ENCODE measurements around the gene MTNR1B. TPM values are rescaled to one million over a fixed set of nuclear protein-coding genes. Genes with fewer than 3 reads are reported as not detected.

The MTNR1B gene
- total RNA-seq, 1 experiment from 2014 or later: not detected

DNA sequence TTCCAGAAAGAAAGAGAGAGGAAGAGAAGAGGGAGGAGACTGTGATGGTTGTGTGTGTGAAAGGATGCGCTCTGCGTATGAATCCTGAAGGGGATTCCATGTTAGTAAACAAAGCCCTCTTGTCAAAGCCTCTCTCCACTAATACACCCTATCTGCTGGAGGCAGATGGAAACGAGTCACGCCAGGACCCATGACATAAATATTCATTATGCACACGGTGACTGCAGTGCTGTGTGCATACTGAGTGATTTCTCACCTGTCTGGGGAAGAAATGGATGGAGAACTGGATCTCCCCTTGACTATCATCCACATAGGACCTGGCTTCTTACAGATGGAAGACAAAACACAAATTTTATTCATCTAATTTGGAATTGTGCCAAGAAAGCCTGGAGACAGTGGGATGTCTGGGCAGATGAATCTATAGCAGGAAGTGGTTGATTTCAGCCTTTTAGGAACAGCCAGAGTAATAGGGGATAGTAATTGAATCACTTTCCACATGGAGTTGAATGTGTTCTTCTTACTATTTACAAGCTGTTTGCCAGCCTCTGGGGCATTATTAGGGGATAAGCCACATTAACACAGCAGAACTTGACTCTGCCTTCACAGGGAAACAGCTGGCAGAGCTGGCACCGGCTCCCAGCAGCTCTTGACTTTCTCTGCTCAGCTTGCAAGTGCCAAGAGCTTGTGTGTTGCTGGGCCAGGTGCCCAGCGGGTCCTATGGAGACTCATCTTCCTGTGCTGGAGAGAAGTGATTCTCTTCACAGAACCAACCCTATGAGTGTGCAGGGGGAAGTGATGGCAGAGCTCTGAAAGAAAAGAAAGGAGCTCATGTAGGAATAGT lies 9.0 kb downstream of the MTNR1B start:
- no peak for DNase-seq (ENCODE audit: low read depth, low spot score)
- no peaks in the 10 kb centered on the region for H3K79me2 ChIP-seq (ENCODE audit: insufficient read depth, low read length)
- H3K4me3 ChIP-seq (replicated peaks in 1 of 2; ENCODE audit: low read depth in 1 of 2, low read length in 2 of 2): no peak overlapping the region
- ATAC-seq: no peak
- no peaks in the 10 kb centered on the region for H3K9me2 ChIP-seq (ENCODE audit: insufficient read depth)
- H3K27me3 ChIP-seq (ENCODE audit: insufficient read depth, low read length): no peaks in the 10 kb centered on the region
- ChIA-PET CTCF (no interaction called here), POLR2A (no interaction called here), RAD21 (ENCODE audit: low non-redundant PET in 1 of 2, low total read pairs in 2 of 2, uncharacterized antibody in 2 of 2, unreplicated experiment in 2 of 2) (no interaction called here)
- no peaks in the 10 kb centered on the region for H4K20me1 ChIP-seq (ENCODE audit: insufficient read depth)
- no peaks in the 10 kb centered on the region for H3K4me1 ChIP-seq (ENCODE audit: control insufficient read depth in 1 of 2, insufficient read depth in 2 of 2, low read length in 2 of 2)
- no peak overlapping the region for H2AFZ ChIP-seq (ENCODE audit: low read depth, low read length, poor library complexity, severe bottlenecking)
- no peaks in the 10 kb centered on the region for H3K9me3 ChIP-seq (ENCODE audit: control insufficient read depth in 1 of 2, insufficient read depth in 1 of 2, low read depth in 1 of 2, low read length in 2 of 2)
- no peaks in the 10 kb centered on the region for H3K36me3 ChIP-seq (ENCODE audit: control insufficient read depth in 1 of 2, insufficient read depth in 2 of 2, low read length in 2 of 2)
- no peak overlapping the region for H3K4me2 ChIP-seq (ENCODE audit: low read length)
- H3K27ac ChIP-seq (ENCODE audit: low read depth, low read length): no peak overlapping the region
- TF ChIP-seq, protein P1, sequence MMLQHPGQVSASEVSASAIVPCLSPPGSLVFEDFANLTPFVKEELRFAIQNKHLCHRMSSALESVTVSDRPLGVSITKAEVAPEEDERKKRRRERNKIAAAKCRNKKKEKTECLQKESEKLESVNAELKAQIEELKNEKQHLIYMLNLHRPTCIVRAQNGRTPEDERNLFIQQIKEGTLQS (IDR thresholded peaks at IDR 0.05): no peak
- TF ChIP-seq, protein P2, sequence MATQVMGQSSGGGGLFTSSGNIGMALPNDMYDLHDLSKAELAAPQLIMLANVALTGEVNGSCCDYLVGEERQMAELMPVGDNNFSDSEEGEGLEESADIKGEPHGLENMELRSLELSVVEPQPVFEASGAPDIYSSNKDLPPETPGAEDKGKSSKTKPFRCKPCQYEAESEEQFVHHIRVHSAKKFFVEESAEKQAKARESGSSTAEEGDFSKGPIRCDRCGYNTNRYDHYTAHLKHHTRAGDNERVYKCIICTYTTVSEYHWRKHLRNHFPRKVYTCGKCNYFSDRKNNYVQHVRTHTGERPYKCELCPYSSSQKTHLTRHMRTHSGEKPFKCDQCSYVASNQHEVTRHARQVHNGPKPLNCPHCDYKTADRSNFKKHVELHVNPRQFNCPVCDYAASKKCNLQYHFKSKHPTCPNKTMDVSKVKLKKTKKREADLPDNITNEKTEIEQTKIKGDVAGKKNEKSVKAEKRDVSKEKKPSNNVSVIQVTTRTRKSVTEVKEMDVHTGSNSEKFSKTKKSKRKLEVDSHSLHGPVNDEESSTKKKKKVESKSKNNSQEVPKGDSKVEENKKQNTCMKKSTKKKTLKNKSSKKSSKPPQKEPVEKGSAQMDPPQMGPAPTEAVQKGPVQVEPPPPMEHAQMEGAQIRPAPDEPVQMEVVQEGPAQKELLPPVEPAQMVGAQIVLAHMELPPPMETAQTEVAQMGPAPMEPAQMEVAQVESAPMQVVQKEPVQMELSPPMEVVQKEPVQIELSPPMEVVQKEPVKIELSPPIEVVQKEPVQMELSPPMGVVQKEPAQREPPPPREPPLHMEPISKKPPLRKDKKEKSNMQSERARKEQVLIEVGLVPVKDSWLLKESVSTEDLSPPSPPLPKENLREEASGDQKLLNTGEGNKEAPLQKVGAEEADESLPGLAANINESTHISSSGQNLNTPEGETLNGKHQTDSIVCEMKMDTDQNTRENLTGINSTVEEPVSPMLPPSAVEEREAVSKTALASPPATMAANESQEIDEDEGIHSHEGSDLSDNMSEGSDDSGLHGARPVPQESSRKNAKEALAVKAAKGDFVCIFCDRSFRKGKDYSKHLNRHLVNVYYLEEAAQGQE (IDR thresholded peaks at IDR 0.05; ENCODE audit: low read depth): no peak
- TF ChIP-seq ZFX (IDR thresholded peaks at IDR 0.05) (no peak), SP1 (IDR thresholded peaks at IDR 0.05; ENCODE audit: low read depth) (no peak), YY1 (IDR thresholded peaks at IDR 0.05; ENCODE audit: extremely low read depth, insufficient replicate concordance, low read depth, low read length) (no peak), SRF (IDR thresholded peaks at IDR 0.05; ENCODE audit: low read depth) (no peak), RAD21 (IDR thresholded peaks at IDR 0.05; ENCODE audit: low read depth) (no peak), SIN3A (IDR thresholded peaks at IDR 0.05; ENCODE audit: low read depth) (no peak), ELF1 (IDR thresholded peaks at IDR 0.05; ENCODE audit: borderline replicate concordance, low read depth) (no peak), EZH2 (IDR thresholded peaks at IDR 0.05) (no peak), EZH2phosphoT487 (IDR thresholded peaks at IDR 0.05; ENCODE audit: borderline replicate concordance) (no peak), CBX3 (IDR thresholded peaks at IDR 0.05; ENCODE audit: low read depth) (no peak)
- TF ChIP-seq, protein P3, sequence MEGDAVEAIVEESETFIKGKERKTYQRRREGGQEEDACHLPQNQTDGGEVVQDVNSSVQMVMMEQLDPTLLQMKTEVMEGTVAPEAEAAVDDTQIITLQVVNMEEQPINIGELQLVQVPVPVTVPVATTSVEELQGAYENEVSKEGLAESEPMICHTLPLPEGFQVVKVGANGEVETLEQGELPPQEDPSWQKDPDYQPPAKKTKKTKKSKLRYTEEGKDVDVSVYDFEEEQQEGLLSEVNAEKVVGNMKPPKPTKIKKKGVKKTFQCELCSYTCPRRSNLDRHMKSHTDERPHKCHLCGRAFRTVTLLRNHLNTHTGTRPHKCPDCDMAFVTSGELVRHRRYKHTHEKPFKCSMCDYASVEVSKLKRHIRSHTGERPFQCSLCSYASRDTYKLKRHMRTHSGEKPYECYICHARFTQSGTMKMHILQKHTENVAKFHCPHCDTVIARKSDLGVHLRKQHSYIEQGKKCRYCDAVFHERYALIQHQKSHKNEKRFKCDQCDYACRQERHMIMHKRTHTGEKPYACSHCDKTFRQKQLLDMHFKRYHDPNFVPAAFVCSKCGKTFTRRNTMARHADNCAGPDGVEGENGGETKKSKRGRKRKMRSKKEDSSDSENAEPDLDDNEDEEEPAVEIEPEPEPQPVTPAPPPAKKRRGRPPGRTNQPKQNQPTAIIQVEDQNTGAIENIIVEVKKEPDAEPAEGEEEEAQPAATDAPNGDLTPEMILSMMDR (IDR thresholded peaks at IDR 0.05 in 2 of 3, conservative IDR thresholded peaks at IDR 0.05 in 1 of 3; ENCODE audit: borderline replicate concordance in 1 of 3, insufficient read depth in 1 of 3, low read depth in 2 of 3, low read length in 2 of 3): no peak
- TF ChIP-seq, protein P4, sequence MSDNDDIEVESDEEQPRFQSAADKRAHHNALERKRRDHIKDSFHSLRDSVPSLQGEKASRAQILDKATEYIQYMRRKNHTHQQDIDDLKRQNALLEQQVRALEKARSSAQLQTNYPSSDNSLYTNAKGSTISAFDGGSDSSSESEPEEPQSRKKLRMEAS (IDR thresholded peaks at IDR 0.05): no peak
- BruUV-seq (replicated peaks): no TSS peak
- intact Hi-C loops (cut with micrococcal nuclease): no loop called here
- H3K9ac ChIP-seq (ENCODE audit: low read length): no peak overlapping the region

All from HCT116 (cell line).